T-helper 1 cell treated with Interleukin-12 subunit alpha and Interleukin-12 subunit beta and Interleukin-4 antibody, amounts not matched to agents 30 μg/mL and 1 μg/mL, for 36 hours (primary cell): ENCODE results near the gene MED14.
A peak's percentile ranks its signal among the peaks of the same experiment; 100 is the strongest.
"Not testable (repeated sequence)": the region's sequence is repeated elsewhere in the genome, so short reads cannot be mapped to it uniquely, and the experiment has no call there.

ENCODE experiments used
- H3K27ac Mint-ChIP-seq: one replicate; pipeline ENCODE4 v1.8.0; 2021; ENCODE audit warnings: mild to moderate bottlenecking, mixed read lengths
- H3K27me3 Mint-ChIP-seq: one replicate; pipeline ENCODE4 v1.8.0; 2021; ENCODE audit warnings: low read depth, mixed read lengths
- H3K36me3 Mint-ChIP-seq: one replicate; pipeline ENCODE4 v1.8.0; 2021; ENCODE audit warnings: low read depth, mixed read lengths
- H3K4me1 Mint-ChIP-seq: one replicate; pipeline ENCODE4 v1.8.0; 2021; ENCODE audit warnings: low read depth, mixed read lengths
- H3K4me3 Mint-ChIP-seq: one replicate; pipeline ENCODE4 v1.8.0; 2021; ENCODE audit warnings: mild to moderate bottlenecking, moderate library complexity, mixed read lengths
- H3K9me3 Mint-ChIP-seq: one replicate; pipeline ENCODE4 v1.8.0; 2021; ENCODE audit warnings: mixed read lengths

The MED14 gene

DNA sequence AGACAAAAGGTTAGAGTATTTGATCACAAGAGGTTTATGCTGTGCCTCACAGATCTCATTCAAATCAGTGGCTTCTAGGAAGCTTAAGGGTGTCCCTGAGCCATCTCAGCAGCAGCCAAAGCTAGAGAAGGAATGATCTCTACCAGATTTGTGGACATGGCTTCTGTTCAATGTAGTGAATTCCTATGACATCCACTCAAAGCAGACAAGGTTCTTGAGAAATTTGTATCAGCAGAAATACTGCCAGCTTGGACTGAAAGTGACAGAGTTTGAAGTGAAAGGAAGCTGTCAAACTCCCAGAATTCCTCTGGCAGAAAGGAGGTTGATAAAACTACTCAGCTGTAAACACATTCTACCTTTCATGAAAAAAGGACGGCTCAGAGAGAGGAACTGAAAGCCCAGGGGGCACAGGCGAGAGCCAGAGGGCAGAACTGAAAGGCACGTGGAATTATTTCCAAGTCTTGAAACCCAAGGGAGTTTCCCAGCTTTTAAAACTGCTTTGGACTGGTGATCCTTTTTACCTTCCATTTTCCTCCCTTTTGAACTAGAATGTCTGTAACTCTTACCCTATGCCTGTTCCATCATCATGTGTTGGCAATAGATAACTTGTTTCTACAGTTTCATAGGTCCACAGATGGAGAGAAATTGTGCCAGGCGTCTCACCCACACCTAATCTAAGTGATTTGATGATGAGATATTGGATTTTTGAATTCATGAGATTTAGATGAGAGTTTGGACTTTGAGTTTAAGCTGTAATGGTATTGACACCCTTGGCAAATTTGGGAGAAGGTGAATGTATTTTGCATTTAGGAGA, 14.5 kb upstream of the MED14 start:
- Mint-ChIP-seq H3K27me3 (peaks cover 4% of the 10 kb centered on the region), H3K36me3 (no peaks in the 10 kb centered on the region), H3K9me3 (peaks cover 17% of the 10 kb centered on the region), H3K4me1 (peaks cover 19% of the 10 kb centered on the region), H3K27ac (peak overlapping the region; percentile 20), H3K4me3 (no peak overlapping the region)

DNA sequence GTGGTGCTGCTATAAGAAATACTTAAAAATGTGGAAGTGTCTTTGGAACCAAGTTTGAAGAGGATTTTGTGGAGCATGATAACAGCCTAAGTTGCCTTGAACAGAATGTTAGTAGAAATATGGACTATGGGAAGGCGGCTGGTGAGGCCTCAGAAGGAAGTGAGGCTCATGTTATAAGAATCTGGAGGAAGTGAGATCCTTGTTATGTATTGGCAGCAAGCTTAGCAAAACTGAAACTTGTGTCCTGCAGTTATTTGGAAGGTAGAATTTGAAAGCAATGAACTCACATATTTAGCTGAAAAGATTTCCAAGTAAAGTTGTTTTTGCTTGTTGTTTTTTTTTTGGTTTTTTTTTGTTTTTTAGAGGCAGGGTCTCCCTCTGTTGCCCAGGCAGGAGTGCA, 13.6 kb upstream of the MED14 start:
- H3K4me1 Mint-ChIP-seq, result peaks cover 17% of the 10 kb centered on the region
- peaks cover 4% of the 10 kb centered on the region for H3K27me3 Mint-ChIP-seq
- peaks cover 13% of the 10 kb centered on the region for H3K9me3 Mint-ChIP-seq
- no peak overlapping the region for H3K4me3 Mint-ChIP-seq
- H3K36me3 Mint-ChIP-seq, result no peaks in the 10 kb centered on the region
- peak overlapping the region; percentile 27 for H3K27ac Mint-ChIP-seq

DNA sequence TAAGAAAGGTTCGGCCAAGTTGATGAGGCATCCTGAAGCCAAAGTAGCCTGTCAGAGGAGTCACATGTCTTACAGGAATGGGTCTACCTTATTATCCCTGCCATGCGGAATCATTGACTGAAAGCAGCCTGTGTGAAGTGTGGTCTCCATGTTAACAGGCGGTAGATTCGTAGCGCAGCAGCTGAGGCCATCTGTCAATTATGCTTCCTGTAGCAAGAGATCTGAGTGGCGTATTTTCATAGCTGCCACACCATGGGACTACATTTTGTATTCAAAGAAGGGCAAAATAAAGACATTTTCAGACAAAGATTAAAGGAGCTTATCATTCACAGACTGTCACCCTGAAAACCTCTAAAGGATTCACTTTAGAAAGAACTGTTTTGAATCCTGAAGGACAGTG, 11.2 kb upstream of the MED14 start:
- peaks cover 10% of the 10 kb centered on the region for H3K9me3 Mint-ChIP-seq
- peaks cover 17% of the 10 kb centered on the region for H3K4me1 Mint-ChIP-seq
- no peak overlapping the region for H3K27ac Mint-ChIP-seq
- H3K4me3 Mint-ChIP-seq, result no peak overlapping the region
- no peaks in the 10 kb centered on the region for H3K36me3 Mint-ChIP-seq
- no peaks in the 10 kb centered on the region for H3K27me3 Mint-ChIP-seq

- no peaks in the 10 kb centered on the region for H3K27me3 Mint-ChIP-seq
- H3K4me1 Mint-ChIP-seq, result peaks cover 21% of the 10 kb centered on the region
- H3K9me3 Mint-ChIP-seq, result no peaks in the 10 kb centered on the region
- H3K27ac Mint-ChIP-seq, result peak overlapping the region; percentile 90
- peaks cover 4% of the 10 kb centered on the region for H3K36me3 Mint-ChIP-seq
- H3K4me3 Mint-ChIP-seq, result peak overlapping the region; percentile 84
Observed at GRCh38 chrX:40736170-40736505, 796 bp upstream of the MED14 start.

DNA sequence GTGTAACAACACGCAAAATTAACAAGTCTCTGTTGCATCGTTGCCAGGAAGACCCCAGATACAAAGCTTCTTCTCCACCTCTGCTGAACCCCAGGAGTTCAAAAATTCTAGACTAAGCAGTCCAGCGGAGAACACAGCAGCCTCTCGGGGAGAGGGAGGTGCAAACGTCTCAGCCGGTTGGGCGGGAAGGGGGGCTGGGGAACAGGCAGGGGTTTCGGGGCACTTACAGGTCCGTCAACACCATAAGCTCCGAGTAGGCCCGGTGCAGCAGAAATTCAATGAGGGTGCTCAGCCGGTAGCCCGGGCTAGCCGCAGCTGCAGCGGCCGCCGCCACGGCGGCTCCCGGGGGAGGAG, 394 bp downstream of the MED14 start:
- peak overlapping the region; percentile 75 for H3K4me3 Mint-ChIP-seq
- peaks cover 27% of the 10 kb centered on the region for H3K4me1 Mint-ChIP-seq
- H3K9me3 Mint-ChIP-seq, result no peaks in the 10 kb centered on the region
- H3K27ac Mint-ChIP-seq, result peak overlapping the region; percentile 78
- no peaks in the 10 kb centered on the region for H3K27me3 Mint-ChIP-seq
- peaks cover 6% of the 10 kb centered on the region for H3K36me3 Mint-ChIP-seq

GRCh38 chrX:40733706-40734105, 1.6 kb downstream of the MED14 start:
- no peaks in the 10 kb centered on the region for H3K27me3 Mint-ChIP-seq
- H3K4me3 Mint-ChIP-seq, result peak overlapping the region; percentile 75
- no peaks in the 10 kb centered on the region for H3K9me3 Mint-ChIP-seq
- H3K27ac Mint-ChIP-seq, result no peak overlapping the region
- peaks cover 29% of the 10 kb centered on the region for H3K4me1 Mint-ChIP-seq
- H3K36me3 Mint-ChIP-seq, result peaks cover 8% of the 10 kb centered on the region

- not testable (repeated sequence) for H3K27me3 Mint-ChIP-seq, H3K9me3 Mint-ChIP-seq, H3K27ac Mint-ChIP-seq
- H3K36me3 Mint-ChIP-seq, result peaks cover 15% of the 10 kb centered on the region
- H3K4me3 Mint-ChIP-seq, result peak overlapping the region; percentile 40
- peaks cover 32% of the 10 kb centered on the region for H3K4me1 Mint-ChIP-seq
Observed at GRCh38 chrX:40732499-40732898, 2.8 kb downstream of the MED14 start.

GRCh38 chrX:40729598-40730584, 5.5 kb downstream of the MED14 start:
- peaks cover 33% of the 10 kb centered on the region for H3K4me1 Mint-ChIP-seq
- no peaks in the 10 kb centered on the region for H3K27me3 Mint-ChIP-seq
- H3K27ac Mint-ChIP-seq, result peak overlapping the region; percentile 33
- no peaks in the 10 kb centered on the region for H3K9me3 Mint-ChIP-seq
- peak overlapping the region; percentile 40 for H3K4me3 Mint-ChIP-seq
- peaks cover 22% of the 10 kb centered on the region for H3K36me3 Mint-ChIP-seq

GRCh38 chrX:40727581-40728252, 7.6 kb downstream of the MED14 start:
- Mint-ChIP-seq H3K36me3 (peaks cover 31% of the 10 kb centered on the region), H3K4me3 (no peak overlapping the region), H3K9me3 (no peaks in the 10 kb centered on the region), H3K4me1 (peaks cover 34% of the 10 kb centered on the region), H3K27me3 (no peaks in the 10 kb centered on the region), H3K27ac (no peak overlapping the region)

GRCh38 chrX:40727093-40727492, 8.2 kb downstream of the MED14 start:
- Mint-ChIP-seq H3K36me3 (peaks cover 35% of the 10 kb centered on the region), H3K27ac (no peak overlapping the region), H3K4me3 (no peak overlapping the region)

DNA sequence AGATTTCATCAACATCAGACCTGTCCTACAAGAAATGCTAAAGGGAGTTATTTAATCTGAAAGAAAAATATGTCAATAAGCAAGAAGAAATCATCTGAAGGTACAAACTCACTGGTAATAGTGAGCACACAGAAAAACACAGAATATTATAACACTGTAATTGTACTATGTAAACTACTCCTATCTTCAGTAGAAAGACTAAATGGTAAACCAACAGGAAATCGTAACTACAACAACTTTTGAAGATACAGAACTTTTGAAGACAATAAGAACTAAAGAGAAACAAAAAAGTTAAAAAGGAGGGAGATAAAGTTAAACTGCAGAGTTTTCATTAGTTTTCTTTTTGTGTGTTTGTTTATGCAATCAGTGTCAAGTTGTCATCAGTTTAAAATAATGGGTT, 12.4 kb downstream of the MED14 start:
- Mint-ChIP-seq H3K27me3 (no peaks in the 10 kb centered on the region), H3K36me3 (peaks cover 49% of the 10 kb centered on the region), H3K4me3 (no peak overlapping the region), H3K9me3 (no peaks in the 10 kb centered on the region), H3K27ac (peak overlapping the region; percentile 39), H3K4me1 (peaks cover 30% of the 10 kb centered on the region)

More at GRCh38 chrX:40727093-40727492, 8.2 kb downstream of the MED14 start:
- H3K27me3 Mint-ChIP-seq, result no peaks in the 10 kb centered on the region
- H3K4me1 Mint-ChIP-seq, result peaks cover 35% of the 10 kb centered on the region
- no peaks in the 10 kb centered on the region for H3K9me3 Mint-ChIP-seq

DNA sequence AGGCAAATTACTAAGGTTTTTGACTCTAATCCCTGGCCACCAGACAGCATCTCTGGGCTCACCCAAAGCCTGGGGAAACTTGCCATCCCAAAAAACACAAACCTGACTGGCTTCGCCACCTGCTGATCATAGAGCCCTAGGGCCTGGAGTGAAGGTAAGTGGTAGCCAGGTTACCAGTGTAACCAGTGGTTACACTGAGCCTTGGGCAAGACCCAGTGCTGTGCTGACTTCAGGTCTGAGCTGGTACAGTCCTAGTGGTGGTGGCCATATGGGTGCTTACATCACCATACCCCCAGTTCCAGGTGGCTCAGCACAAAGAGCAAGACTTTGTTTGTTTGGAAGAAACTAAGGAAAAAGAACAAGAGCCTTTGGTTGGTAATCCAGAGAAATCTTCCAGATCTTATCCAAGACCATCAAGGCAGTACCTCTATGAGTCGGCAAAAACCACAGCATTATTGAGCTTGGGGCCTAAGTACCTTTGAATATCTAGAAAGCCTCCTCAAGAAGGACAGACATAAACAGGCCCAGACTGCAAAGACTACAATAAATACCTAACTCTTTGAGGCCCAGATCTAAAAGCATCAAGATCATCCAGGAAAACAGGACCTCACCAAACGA, 13.7 kb downstream of the MED14 start:
- Mint-ChIP-seq H3K36me3 (peaks cover 46% of the 10 kb centered on the region), H3K4me3 (no peak overlapping the region), H3K9me3 (no peaks in the 10 kb centered on the region), H3K27ac (no peak overlapping the region), H3K27me3 (no peaks in the 10 kb centered on the region), H3K4me1 (peaks cover 25% of the 10 kb centered on the region)

- H3K4me3 Mint-ChIP-seq, result no peak overlapping the region
- H3K27me3 Mint-ChIP-seq, result no peaks in the 10 kb centered on the region
- H3K9me3 Mint-ChIP-seq, result no peaks in the 10 kb centered on the region
- H3K27ac Mint-ChIP-seq, result no peak overlapping the region
- peaks cover 47% of the 10 kb centered on the region for H3K36me3 Mint-ChIP-seq
- peaks cover 27% of the 10 kb centered on the region for H3K4me1 Mint-ChIP-seq
Observed at GRCh38 chrX:40720792-40721191, 14.6 kb downstream of the MED14 start.

GRCh38 chrX:40720339-40720738, 15.0 kb downstream of the MED14 start:
- Mint-ChIP-seq H3K9me3 (no peaks in the 10 kb centered on the region), H3K27ac (no peak overlapping the region), H3K4me1 (peaks cover 27% of the 10 kb centered on the region), H3K4me3 (no peak overlapping the region), H3K27me3 (no peaks in the 10 kb centered on the region), H3K36me3 (peaks cover 47% of the 10 kb centered on the region)
